Kidney epithelial cell (primary cell): ENCODE data around the gene UVRAG. TPM values are rescaled to one million over a fixed set of nuclear protein-coding genes. Genes with fewer than 3 reads are reported as not detected.

Experiments used
- DNase-seq: peaks from one replicate; pipeline ENCODE4 v3.0.0-alpha.2; 2010; ENCODE audit warnings: low read depth
- H3K27me3 ChIP-seq: 2 replicates; pipeline ENCODE4 v1.6.0; 2011; ENCODE audit warnings: low read length; ENCODE audit not compliant: control insufficient read depth, insufficient read depth
- H3K36me3 ChIP-seq: 2 replicates; pipeline ENCODE4 v1.5.1; 2011; ENCODE audit warnings: low read length; ENCODE audit not compliant: control insufficient read depth, insufficient read depth
- H3K4me3 ChIP-seq: 2 replicates; pipeline ENCODE4 v1.5.1; 2011; ENCODE audit warnings: low read depth, mild to moderate bottlenecking, control low read depth, low read length
- total RNA-seq: library from RNA; depleted of rRNA; stranded (reverse); fragments of >200 nt; gene quantifications from 2 replicates; pipeline ENCODE4 v1.2.3, GENCODE V29; 2015
- TF ChIP-seq, protein P1 (sequence below): IDR thresholded peaks from 2 replicates; pipeline ENCODE4 v1.5.1; 2011; ENCODE audit warnings: mild to moderate bottlenecking, moderate library complexity, low read length, control low read depth, inconsistent platforms; ENCODE audit not compliant: insufficient read depth, poor library complexity, severe bottlenecking

UVRAG gene
- total RNA-seq, 1 donor from 2014 or later, result 16.2 TPM

DNA sequence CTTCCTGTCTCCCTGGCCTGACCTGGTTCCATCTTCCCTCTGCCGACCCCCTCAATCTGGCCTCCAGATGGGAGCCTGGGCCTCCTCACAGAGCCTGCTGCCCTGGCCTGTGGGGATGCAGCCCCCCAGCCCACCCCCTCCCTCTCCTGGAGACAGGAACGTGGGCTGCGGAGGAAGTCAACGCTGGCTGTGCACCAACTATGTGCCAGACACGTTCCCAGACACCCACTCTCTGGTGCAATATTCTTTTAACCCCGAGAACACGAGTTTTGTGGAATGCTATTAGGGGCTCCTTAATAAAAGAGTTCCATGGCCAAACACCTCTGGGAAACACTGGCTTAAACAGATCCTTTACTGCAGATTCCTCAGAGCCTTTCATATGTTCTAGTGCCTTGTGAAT lies 375.4 kb downstream of the UVRAG start:
- DNase-seq, result no peak
- TF ChIP-seq, protein P1, sequence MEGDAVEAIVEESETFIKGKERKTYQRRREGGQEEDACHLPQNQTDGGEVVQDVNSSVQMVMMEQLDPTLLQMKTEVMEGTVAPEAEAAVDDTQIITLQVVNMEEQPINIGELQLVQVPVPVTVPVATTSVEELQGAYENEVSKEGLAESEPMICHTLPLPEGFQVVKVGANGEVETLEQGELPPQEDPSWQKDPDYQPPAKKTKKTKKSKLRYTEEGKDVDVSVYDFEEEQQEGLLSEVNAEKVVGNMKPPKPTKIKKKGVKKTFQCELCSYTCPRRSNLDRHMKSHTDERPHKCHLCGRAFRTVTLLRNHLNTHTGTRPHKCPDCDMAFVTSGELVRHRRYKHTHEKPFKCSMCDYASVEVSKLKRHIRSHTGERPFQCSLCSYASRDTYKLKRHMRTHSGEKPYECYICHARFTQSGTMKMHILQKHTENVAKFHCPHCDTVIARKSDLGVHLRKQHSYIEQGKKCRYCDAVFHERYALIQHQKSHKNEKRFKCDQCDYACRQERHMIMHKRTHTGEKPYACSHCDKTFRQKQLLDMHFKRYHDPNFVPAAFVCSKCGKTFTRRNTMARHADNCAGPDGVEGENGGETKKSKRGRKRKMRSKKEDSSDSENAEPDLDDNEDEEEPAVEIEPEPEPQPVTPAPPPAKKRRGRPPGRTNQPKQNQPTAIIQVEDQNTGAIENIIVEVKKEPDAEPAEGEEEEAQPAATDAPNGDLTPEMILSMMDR, result no peak
- H3K27me3 ChIP-seq, result peaks cover 2% of the 10 kb centered on the region
- H3K4me3 ChIP-seq, result no peak overlapping the region
- no peaks in the 10 kb centered on the region for H3K36me3 ChIP-seq

Other genes starting within 250 kb of the UVRAG start
- gene MAP6, start 146.2 kb upstream of the UVRAG start, total RNA-seq, result 3.3 and 5.7 TPM in 2 replicates
- gene MOGAT2, start 97.4 kb upstream of the UVRAG start, total RNA-seq, result not detected in 2 replicates
- gene DGAT2, start 46.4 kb upstream of the UVRAG start, total RNA-seq, result 2.7 and 2.9 TPM in 2 replicates